Liver (tissue), 9 donors: Measurements from ENCODE around the gene PRKD1. TPM values are rescaled to one million over a fixed set of nuclear protein-coding genes. Genes with fewer than 3 reads are reported as not detected.

Experiments used
- DNase-seq: peaks from one replicate; pipeline ENCODE4 v3.0.0-alpha.2; 2017; ENCODE audit warnings: low spot score
- H3K27ac ChIP-seq, 2 donors: one replicate each; pipeline ENCODE4 v1.7.0; 2013; ENCODE audit warnings: inconsistent platforms in 2 of 2, low read length in 2 of 2, control low read depth in 1 of 2, low read depth in 1 of 2, mild to moderate bottlenecking in 1 of 2
- H3K27me3 ChIP-seq, 4 donors: one replicate each; pipeline versions ENCODE4 v1.6.1 to v1.7.0; 2013; ENCODE audit warnings: low read length in 3 of 4, inconsistent platforms in 1 of 4, mild to moderate bottlenecking in 1 of 4, moderate library complexity in 1 of 4; ENCODE audit not compliant: control insufficient read depth in 4 of 4, insufficient read depth in 4 of 4
- H3K36me3 ChIP-seq, 4 donors: one replicate each; pipeline versions ENCODE4 v1.6.1 to v1.7.0; 2013; ENCODE audit warnings: low read length in 3 of 4, mild to moderate bottlenecking in 3 of 4, low read depth in 1 of 4, moderate library complexity in 1 of 4; ENCODE audit not compliant: control insufficient read depth in 4 of 4, insufficient read depth in 3 of 4
- H3K4me1 ChIP-seq, 4 donors: one replicate each; pipeline versions ENCODE4 v1.6.1 to v1.7.0; 2013; ENCODE audit warnings: low read length in 3 of 4, mild to moderate bottlenecking in 3 of 4, moderate library complexity in 1 of 4; ENCODE audit not compliant: control insufficient read depth in 4 of 4, insufficient read depth in 4 of 4
- H3K4me3 ChIP-seq, 3 donors: one replicate each; pipeline versions ENCODE4 v1.6.1 to v1.7.0; 2013; ENCODE audit warnings: low read length in 3 of 3, control low read depth in 1 of 3, low read depth in 1 of 3, mild to moderate bottlenecking in 1 of 3
- H3K9ac ChIP-seq, 2 donors: one replicate each; pipeline ENCODE4 v1.7.0; 2013; ENCODE audit warnings: low read length in 2 of 2, mild to moderate bottlenecking in 2 of 2, moderate library complexity in 2 of 2, control low read depth in 1 of 2, low read depth in 1 of 2
- H3K9me3 ChIP-seq, 4 donors: one replicate each; pipeline versions ENCODE4 v1.6.1 to v1.7.0; 2013; ENCODE audit warnings: low read length in 3 of 4; ENCODE audit not compliant: control insufficient read depth in 4 of 4
- CTCF ChIP-seq: fragments of 150-350 bp; IDR thresholded peaks from 2 replicates; pipeline ENCODE4 v1.5.1; 2017; ENCODE audit warnings: improper control_type of control experiment, low read depth, low read length; ENCODE audit not compliant: missing input control
- FOXA2 ChIP-seq: IDR thresholded peaks from 2 replicates; pipeline ENCODE4 v1.6.1; 2016; ENCODE audit warnings: antibody characterized with exemption
- GABPA ChIP-seq, 2 donors: IDR thresholded peaks in 1 of 2; conservative IDR thresholded peaks in 1 of 2; 2 replicates each; pipeline ENCODE4 v1.6.1; 2016; ENCODE audit warnings: antibody characterized with exemption in 2 of 2, mild to moderate bottlenecking in 1 of 2, moderate library complexity in 1 of 2
- HNF4G ChIP-seq: IDR thresholded peaks from 2 replicates; pipeline ENCODE4 v1.6.1; 2016; ENCODE audit warnings: antibody characterized with exemption
- JUND ChIP-seq, 2 donors: IDR thresholded peaks; 2 replicates each; pipeline ENCODE4 v1.6.1; 2016; ENCODE audit warnings: antibody characterized with exemption in 2 of 2
- MAX ChIP-seq: IDR thresholded peaks from 2 replicates; pipeline ENCODE4 v1.6.1; 2016; ENCODE audit warnings: antibody characterized with exemption
- NR2F2 ChIP-seq: IDR thresholded peaks from 2 replicates; pipeline ENCODE4 v1.6.1; 2016; ENCODE audit warnings: antibody characterized with exemption
- RAD21 ChIP-seq, 2 donors: IDR thresholded peaks; 2 replicates each; pipeline ENCODE4 v1.6.1; 2016; ENCODE audit warnings: antibody characterized with exemption in 2 of 2, mild to moderate bottlenecking in 2 of 2
- REST ChIP-seq: IDR thresholded peaks from 2 replicates; pipeline ENCODE4 v1.6.1; 2016; ENCODE audit warnings: antibody characterized with exemption, mild to moderate bottlenecking
- RXRA ChIP-seq, 2 donors: IDR thresholded peaks; 2 replicates each; pipeline ENCODE4 v1.6.1; 2017 to 2018; ENCODE audit warnings: antibody characterized with exemption in 2 of 2, mild to moderate bottlenecking in 1 of 2
- SP1 ChIP-seq: IDR thresholded peaks from 2 replicates; pipeline ENCODE4 v1.6.1; 2018; ENCODE audit warnings: antibody characterized with exemption, mild to moderate bottlenecking
- YY1 ChIP-seq: IDR thresholded peaks from 2 replicates; pipeline ENCODE4 v1.6.1; 2016; ENCODE audit warnings: antibody characterized with exemption, mild to moderate bottlenecking
- WGBS: extraction: QIAGEN DNeasy Blood & Tissue Kit; methylation state at CpG from one replicate; pipeline ENCODE4 v1.1.7; 2013; 5-methylcytosine and 5-hydroxymethylcytosine counted together
- polyA plus RNA-seq, 2 donors: library from polyadenylated mRNA; stranded (reverse) in 1 of 2; unstranded in 1 of 2; fragments of 200-250 nt in 1 of 2; fragments of >200 nt in 1 of 2; fragmentation: Nextera tagmentation in 1 of 2; extraction: Ambion mirVana in 1 of 2; gene quantifications; one replicate each; pipeline versions ENCODE4 v1.2.1 to v1.2.3, GENCODE V29; 2013 to 2015
- total RNA-seq, 2 donors: library from RNA; depleted of rRNA; stranded (reverse); fragments of >200 nt; gene quantifications; one replicate each; pipeline ENCODE4 v1.2.3, GENCODE V29; 2014
- donor health status: healthy.
- donor health status: healthy.
- donor health status: healthy.
- donor health status: healthy.
- donor health status: healthy.

PRKD1 gene
- total and polyA plus RNA-seq, 4 donors, result 0.85 to 5.0 (median 0.99) TPM

GRCh38 chr14:29576927-29577326 is 350.7 kb downstream of the PRKD1 start (continued):
- TF ChIP-seq REST, result no peak

- no peak overlapping the region for H3K27ac ChIP-seq
These were observed 358.5 kb downstream of the PRKD1 start for GRCh38 chr14:29569194-29569593.

More at GRCh38 chr14:29569194-29569593, 358.5 kb downstream of the PRKD1 start:
- no peak overlapping the region for H3K9ac ChIP-seq
- TF ChIP-seq NR2F2 (no peak), YY1 (no peak), RXRA (IDR thresholded peaks at IDR 0.05) (no peak), FOXA2 (no peak), REST (no peak), RAD21 (IDR thresholded peaks at IDR 0.05) (no peak), SP1 (no peak), HNF4G (no peak), GABPA (IDR thresholded peaks at IDR 0.05 in 1 of 2, conservative IDR thresholded peaks at IDR 0.05 in 1 of 2) (no peak), CTCF (no peak), JUND (IDR thresholded peaks at IDR 0.05) (no peak), MAX (no peak)
- no peak for DNase-seq
- 94% methylated on average over 2 of the region's 2 CpGs for WGBS
- no peaks in the 10 kb centered on the region for H3K4me1 ChIP-seq
- H3K4me3 ChIP-seq, result no peak overlapping the region
- H3K36me3 ChIP-seq, result no peaks in the 10 kb centered on the region
- H3K27me3 ChIP-seq, result no peaks in the 10 kb centered on the region
- peaks cover 0 to 6% (median under 1%) of the 10 kb centered on the region in 4 donors for H3K9me3 ChIP-seq
